HG03196 (cell line): ENCODE results near the gene EFCAB12.
"Not testable (repeated sequence)": the region's sequence is repeated elsewhere in the genome, so short reads cannot be mapped to it uniquely, and the experiment has no call there.

Experiments used
- ATAC-seq: cut with Tn5 transposase; IDR thresholded peaks from one replicate; pipeline ENCODE4 v1.9.1; 2021; ENCODE audit not compliant: unreplicated experiment

The EFCAB12 gene

DNA sequence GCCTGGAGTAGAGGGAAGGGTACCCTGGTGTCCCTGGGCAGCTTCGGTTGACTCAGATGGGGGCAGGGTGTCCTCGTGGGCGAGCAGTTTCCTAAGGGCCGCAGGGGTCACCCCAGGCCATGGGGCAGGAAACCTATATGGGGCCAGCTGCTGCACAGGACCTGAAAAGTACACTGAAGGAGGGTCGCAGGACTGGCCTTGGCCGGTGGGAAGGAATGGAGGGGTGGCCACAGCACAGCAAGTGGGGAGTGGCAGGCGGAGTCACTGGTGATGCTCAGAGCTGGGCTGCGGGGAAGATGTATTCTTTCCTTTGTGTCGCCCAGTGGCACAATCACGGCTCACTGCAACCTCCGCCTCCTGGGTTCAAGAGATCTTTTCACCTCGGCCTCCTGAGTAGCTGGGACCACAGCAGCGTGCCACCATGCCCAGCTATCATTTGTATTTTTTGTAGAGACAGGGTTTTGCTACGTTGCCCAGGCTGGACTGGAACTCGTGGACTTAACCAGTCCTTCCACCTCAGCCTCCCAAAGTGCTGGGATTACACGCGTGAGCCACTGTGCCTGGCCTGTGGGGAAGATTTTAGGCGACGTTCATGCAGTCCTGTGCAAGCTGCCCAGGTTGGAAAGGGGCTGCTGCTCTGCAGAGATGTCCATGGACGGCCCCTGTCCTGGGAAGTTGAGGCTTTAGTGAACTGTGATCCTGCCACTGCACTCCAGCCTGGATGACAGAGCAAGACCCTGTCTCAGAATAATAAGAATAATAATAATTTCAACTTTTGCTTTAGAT lies 57.2 kb downstream of the EFCAB12 start:
- ATAC-seq, result no peak

DNA sequence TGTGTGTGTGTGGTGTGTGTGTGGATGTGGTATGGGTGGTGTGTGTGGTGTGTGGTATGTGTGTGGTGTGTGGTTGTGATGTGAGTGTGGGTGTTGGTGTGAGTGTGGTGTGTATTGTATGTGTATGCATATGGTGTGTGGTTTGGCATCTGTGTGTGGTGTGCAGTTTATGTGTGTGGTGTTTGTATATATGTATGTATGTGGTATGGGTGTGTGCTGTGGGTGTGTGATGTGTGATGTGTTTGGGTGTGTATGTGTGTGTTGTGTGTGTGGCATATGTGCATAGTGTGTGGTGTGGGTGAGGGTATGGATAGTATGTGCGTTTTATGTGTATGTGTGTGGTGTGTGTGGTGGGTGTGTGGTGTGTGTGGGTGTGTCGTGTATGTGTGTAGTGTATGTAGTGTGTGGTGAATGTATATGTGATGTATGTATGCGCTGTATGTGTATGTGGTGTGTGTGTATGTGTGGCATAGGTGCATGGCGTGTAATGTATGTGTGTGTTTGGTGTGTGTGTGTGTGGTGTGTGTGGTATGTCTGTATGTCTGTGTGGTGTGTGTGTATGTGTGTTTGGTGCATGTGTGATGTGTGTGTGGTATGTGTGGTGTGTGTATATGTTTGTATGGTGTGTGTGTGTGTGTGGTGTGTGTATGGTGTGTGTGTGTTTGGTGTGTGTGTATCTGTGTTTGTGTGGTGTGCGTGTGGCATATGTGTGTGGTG lies 58.0 kb downstream of the EFCAB12 start:
- ATAC-seq, result no peak

DNA sequence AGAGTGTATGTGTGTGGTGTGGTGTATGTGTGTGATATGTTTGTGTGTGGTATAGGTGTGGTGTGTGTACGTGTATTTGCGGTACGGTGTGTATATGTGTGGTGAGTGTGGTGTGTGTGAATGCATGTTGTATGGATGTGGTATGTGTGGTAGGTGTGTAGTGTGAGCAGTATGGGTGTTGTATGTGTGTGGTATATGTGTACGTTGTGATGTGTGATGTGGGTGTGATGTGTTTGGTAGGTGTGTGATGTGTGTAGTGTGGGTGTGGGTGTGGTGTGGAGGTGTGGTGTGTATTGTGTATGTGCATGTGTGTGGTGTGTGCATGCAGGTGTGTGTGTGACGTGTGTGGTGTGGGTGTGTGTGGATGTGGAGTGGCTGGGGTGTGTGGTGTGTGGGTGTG lies 58.7 kb downstream of the EFCAB12 start:
- ATAC-seq, result no peak

DNA sequence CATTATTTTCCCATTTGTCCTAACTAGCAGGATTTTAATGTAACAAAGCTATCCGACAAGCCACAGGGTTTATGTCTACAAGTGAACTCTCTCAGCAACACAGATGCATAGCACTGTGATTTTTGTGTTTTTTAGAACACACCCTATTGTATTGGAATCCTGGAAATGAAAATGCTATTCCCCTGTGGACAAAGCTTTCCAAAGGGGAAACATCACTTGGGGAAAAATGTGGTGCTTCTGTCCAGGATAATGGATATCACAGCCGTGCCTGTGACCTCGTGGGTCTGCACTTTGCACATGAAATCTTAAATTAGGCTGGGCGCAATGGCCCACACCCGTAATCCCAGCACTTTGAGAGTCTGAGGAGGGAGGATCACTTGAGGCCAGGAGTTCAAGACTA lies 60.6 kb downstream of the EFCAB12 start:
- ATAC-seq, result no peak

DNA sequence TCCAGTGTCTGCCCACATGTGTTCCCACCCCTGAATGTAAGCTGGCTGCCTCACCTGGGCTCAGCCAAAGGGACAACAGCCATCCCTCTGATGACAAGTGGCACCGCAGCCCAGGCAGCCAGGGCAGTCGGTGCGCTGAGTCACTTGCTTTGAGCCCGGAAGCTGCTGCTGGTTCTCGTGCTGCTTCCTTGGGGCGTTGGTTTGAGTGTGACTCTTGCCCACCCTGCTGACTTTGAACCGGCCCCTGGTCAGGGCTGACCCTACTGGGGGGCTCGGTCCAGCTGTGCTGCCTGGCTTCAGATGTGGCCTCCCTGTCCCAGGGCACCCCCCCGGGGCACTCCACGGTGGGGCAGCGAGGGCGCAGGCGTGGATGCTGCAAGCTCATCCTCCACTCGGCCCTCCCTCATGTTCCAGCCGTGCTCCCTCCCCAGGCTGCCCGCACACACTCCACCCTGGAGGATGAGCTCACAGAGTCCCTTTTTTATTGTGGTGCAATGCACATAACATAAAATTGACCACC lies 62.1 kb downstream of the EFCAB12 start:
- no peak for ATAC-seq

DNA sequence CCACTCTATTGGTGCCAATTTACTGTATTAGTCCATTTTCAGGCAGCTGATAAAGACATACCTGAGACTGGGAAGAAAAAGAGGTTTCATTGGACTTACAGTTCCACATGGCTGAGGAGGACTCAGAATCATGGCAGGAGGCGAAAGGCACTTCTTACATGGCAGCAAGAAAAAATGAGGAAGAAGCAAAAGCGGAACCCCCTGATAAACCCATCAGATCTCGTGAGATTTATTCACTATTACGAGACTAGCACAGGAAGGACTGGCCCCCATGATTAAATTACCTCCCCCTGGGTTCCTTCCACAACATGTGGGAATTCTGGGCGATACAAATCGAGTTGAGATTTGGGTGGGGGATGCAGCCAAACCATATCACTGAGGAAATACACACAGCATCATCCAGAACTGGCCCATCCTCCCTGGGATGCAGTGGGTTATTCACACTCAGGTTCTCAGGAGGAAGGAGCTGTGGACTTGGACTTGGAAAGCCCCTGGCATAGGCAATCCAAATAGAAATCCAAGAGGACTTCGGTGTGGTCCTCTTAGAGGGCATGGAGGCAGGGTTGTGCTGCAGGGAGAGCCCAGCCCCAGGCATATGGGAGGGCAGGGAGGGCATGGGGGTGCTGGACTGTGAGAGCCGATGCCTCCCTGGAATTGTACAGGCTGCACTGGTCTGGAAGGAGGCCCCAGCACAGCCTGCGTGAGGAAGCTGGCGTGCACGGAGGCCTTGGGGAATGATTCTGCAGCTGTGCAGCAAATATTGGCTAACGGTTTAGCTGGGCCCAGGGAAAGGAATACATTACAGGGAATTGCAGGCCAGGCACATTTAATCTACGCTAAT lies 62.9 kb downstream of the EFCAB12 start:
- ATAC-seq, result no peak

DNA sequence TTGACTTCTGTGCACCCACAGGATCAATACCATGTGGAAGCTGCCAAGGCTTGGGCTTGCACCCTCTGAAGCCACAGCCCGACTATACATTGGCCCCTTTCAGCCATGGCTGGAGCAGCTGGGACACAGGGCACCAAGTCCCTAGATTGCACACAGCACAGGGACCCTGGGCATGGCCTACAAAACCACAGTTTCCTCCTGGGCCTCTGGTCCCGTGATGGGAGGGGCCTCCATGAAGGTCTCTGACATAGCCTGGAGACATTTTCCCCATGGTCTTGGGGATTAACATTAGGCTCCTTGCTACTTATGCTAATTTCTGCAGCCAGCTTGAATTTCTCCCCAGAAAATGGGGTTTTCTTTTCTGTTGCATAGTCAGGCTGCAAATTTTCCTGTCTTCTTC lies 63.6 kb downstream of the EFCAB12 start:
- ATAC-seq, result not testable (repeated sequence)

DNA sequence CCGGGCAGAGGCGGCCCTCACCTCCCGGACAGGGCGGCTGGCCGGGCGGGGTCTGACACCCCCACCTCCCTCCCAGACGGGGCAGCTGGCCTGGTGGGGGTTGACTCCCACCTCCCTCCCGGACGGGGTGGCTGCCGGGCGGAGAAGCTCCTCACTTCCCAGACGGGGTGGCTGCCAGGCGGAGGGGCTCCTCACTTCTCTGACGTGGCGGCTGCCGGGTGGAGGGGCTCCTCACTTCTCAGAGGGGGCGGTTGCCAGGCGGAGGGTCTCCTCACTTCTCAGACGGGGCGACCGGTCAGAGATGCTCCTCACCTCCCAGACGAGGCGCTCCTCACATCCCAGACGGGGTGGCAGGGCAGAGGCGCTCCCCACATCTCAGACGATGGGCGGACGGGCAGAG lies 65.1 kb downstream of the EFCAB12 start:
- not testable (repeated sequence) for ATAC-seq

DNA sequence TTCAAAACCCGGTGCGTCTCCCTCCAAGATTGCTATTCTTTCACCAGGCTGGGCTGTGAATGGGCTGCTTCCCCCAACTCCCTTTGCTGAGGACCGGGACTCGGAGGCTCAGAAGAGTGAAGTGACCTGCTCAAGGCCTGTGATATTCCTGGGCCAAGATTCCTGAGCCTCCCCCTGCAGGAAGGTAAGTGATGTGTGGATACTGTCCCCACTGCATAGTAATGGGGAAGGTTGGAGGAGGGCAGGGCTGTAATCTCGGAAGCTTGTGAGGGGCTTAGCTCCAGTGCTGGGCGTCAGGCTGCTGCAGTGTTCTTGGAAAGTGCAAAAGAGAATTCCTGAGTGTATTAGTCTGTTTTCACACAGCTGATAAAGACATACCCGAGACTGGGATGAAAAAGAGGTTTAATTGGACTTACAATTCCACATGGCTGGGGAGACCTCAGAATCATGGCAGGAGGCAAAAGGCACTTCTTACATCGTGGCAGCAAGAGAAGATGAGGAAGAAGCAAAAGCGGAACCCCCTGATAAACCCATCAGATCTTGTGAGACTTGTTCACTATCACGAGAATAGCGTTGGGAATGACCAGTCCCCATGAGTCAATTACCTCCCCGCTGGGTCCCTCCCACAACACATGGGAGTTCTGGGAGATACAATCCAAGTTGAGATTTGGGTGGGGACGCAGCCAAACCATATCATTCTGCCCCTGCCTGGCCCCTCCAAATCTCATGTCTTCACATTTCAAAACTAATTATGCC lies 67.6 kb downstream of the EFCAB12 start:
- no peak for ATAC-seq

DNA sequence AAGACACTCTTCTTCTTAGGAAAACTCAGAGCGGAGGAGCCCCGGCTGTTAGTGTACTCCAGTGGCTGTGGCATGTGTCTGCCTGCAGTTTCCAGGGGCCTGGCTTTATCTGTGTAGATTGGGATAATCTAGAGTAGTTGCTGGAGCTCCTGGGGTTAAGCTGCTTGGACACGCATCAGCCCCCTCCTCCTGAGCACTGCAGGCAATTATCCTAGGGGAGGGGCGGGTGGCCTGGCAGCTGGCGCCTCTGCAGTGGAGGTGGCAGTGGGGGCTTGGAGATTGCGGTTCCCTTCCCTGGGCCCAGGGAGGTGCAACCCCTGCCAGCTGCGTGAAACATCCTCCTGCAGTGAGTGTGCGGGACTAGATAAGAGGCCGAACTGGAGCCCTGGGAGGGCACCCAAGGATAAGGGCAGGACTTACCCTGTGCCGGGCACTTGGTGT lies 68.2 kb downstream of the EFCAB12 start:
- ATAC-seq, result no peak

DNA sequence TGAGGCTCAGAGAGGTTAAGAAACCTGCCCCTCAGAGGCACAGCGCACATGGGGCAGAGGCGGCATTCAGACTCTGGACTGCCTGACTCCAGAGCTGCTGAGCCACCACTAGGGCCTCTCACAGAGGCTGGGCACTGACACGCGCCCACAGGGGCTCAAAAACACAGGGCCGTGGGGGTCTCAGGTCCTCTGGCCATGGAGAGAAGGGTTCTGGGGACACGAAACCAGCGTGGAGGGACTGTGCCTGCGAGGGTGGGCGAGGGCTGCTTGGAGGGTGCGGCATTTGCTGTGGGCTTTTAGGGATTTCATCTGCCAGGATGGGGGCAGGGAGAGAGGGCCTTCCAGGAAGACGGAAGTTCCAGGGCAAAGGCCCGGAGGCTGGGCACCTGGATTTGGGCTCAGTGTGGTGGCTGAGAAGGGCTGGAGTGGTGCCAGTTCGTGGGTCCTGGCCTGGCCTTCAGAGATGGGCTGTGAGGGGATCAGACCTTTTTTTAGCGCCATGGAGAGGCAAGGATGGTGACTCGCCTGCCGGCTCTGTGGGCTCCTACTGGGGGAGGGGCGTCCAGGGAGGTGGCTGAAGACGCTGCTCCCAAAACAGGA lies 69.6 kb downstream of the EFCAB12 start:
- ATAC-seq, result no peak

DNA sequence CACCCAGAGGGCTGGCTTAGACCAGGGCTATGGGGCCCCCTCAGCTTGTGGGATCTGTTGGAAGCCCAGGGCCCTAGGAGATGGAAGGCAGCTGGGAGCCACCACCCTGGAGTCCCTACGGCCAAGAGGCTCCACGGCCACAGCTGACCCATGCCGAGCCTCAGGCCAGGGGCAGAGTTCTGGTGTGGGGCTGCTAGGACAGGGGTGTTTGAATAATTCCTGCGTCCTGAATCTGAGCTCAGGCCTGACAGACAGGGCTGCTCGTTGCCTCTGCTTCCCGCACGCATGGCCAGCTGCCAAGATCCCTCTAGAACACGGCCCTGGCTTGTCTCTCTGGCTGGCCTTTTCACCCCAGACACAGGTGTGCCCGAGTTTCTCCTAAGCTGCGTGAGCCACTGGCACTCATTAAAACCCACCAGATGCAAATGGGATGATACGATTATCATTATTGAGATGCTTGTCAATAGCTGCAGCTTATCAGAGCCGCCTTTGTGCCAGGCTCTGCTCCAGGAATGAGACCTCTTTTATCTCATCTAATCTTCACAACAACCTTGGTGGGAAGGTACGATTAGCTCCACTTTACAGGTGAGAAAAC lies 70.2 kb downstream of the EFCAB12 start:
- ATAC-seq, result no peak

DNA sequence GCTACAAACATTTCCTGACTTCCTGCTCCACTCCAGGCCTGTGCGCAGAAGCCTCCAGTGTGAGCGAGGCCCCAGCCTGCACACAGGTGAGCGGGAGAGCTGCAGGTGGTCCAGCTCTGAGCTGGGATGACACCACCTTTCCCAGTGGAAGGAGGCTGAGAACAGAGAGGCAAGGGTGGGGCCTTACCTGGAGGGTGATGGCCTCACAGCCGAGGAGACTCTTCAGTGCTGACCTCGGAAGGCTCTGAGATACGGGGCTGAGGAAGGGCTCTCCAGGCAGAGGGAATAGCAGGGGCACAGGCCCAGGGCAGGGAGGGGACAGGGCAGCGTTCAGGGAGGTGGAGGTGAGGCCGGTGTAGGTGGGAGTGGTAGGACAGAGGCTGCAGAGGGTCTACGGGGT lies 70.8 kb downstream of the EFCAB12 start:
- no peak for ATAC-seq

DNA sequence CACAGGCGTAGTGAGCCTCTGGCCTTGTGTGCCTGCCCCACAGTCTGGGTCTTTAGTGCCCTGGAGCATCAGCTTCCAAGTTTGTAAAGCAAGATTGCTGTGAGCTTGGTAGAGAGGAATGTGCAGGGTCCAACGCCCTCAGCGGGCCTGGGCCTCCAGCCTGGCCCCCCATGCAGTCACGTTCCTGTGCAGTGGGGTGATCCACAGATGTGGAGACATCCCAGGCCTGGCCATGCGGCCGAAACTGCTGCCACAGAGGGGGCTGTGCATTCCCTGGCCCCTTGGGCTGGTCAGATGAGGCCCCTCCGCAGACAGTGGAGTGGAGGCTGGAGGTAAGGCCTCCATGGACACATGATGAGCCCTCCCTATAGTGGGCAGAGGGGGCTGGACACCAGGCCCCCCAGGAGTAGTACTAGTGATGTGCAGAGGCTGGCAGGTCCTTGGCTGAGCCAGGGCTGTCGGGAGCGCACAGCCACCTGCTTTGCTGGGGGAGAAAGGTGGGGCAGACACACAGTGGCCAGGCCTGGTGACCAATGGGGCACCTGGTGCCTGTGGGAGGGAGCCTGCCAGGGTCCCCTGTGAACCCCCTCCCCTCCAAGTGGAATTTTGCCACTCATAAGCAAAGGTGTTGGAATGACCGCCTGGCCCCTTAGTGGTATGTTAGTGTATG lies 71.5 kb downstream of the EFCAB12 start:
- ATAC-seq, result no peak

DNA sequence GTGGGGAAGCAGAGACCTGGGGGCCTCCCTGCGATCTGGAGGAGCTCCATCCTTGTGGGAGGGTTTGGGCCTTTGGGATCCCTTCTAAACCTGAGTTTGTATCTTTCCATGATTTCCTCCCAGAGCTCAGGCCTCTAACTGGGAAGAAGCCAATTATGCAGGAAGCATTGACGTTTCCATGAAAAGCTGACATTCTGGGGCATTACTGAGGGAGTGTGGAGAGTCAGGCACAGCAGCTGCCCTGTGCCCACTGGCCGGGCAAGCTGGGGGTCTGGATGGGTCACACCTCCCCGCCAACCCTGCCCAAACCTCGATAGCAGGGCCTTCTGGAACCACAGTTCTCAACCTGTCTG lies 74.9 kb downstream of the EFCAB12 start:
- no peak for ATAC-seq

DNA sequence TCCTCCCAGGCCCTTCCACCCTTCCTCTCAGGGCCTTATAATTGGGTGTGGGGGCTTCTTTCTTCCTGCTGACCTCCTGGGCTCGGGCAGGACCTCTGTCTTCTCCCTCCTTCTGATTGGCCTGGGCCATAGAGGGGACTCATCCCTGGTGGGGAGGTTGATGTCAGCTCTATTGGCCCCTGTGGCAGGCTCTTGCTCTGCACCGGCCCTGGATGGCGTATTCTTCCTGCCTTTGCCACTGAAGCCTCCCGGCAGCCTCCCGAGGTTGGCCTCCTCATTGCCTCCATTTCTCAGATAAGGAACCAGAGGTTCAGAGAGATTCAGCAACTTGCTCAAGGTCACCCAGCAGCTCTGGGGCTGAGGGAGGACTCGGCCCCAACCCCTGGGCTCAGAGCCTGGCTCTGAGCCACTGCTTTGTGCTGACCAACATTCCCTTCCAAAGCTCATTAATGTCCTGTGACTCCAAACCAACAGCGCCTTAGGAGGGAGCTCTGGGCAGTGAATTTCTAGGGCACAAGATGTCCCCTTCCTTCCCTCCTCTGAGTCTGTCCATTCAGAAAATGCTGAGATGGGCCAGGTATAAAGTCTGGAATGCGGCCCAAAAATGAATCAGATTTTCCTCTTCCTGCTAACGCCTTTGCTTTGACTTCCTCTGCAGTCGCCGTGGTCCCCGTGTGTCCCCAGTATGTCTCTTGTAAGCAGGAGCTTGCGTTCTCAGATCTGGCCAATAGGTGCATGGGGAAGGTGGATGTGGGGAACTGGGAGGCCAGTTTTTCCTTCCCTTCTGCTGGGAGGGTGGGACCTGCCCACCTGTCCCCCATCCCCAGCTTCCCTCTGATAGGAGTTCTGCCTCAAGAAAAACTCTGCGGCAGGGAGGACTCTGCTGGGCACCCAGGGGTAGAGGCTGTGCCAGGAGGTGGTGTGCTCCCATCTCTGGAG lies 75.5 kb downstream of the EFCAB12 start:
- no peak for ATAC-seq

DNA sequence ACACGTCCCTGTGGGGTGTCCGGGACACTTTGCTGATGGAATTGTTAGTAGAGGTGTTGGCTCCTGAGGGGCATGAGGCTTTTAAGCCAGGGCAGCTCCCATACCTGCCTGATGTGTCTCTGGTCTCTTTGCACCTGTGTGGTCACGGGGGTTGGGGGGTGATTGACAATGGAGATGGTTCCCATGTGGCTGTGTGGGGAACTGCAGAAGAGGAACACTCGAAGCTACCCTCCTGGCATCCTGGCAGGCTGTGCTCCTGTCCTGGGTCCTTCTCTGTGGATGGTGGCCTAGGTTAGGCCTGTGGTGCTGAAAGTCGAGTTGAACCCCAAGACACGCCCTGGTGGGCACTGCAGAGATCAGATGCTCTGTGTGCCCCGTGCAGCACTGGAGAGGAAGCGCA lies 76.4 kb downstream of the EFCAB12 start:
- ATAC-seq, result no peak
